H9 (cell line): ENCODE data around the gene ALDH5A1. TPM values are rescaled to one million over a fixed set of nuclear protein-coding genes. Genes with fewer than 3 reads are reported as not detected.

Experiments
- DNase-seq: peaks from one replicate; pipeline ENCODE4 v3.0.0-alpha.2; 2017
- H2AFZ ChIP-seq: one replicate; pipeline ENCODE4 v1.6.1; 2013; ENCODE audit warnings: mild to moderate bottlenecking, low read length, control low read depth, moderate library complexity
- H2AK5ac ChIP-seq: 2 replicates; pipeline ENCODE4 v1.6.1; 2013; ENCODE audit warnings: low read length, control low read depth, mixed read lengths; ENCODE audit not compliant: insufficient read length
- H2BK120ac ChIP-seq: one replicate; pipeline ENCODE4 v1.6.1; 2013; ENCODE audit warnings: low read depth, mild to moderate bottlenecking, low read length, control low read depth, inconsistent platforms; ENCODE audit not compliant: poor library complexity, severe bottlenecking
- H2BK12ac ChIP-seq: 2 replicates; pipeline ENCODE4 v1.6.1; 2013; ENCODE audit warnings: low read length, control low read depth, mixed read lengths, low read depth; ENCODE audit not compliant: insufficient read length
- H2BK15ac ChIP-seq: 2 replicates; pipeline ENCODE4 v1.6.1; 2013; ENCODE audit warnings: low read depth, low read length, control low read depth
- H2BK20ac ChIP-seq: one replicate; pipeline ENCODE4 v1.6.1; 2013; ENCODE audit warnings: low read depth, mild to moderate bottlenecking, low read length, control low read depth, inconsistent platforms; ENCODE audit not compliant: poor library complexity, severe bottlenecking
- H2BK5ac ChIP-seq: 2 replicates; pipeline ENCODE4 v1.6.1; 2013; ENCODE audit warnings: low read length, control low read depth, mixed read lengths; ENCODE audit not compliant: insufficient read length
- H3K14ac ChIP-seq: 2 replicates; pipeline ENCODE4 v1.6.1; 2013; ENCODE audit warnings: low read length, control low read depth; ENCODE audit not compliant: insufficient read depth
- H3K18ac ChIP-seq: 2 replicates; pipeline ENCODE4 v1.6.1; 2013; ENCODE audit warnings: low read depth, mild to moderate bottlenecking, mixed read lengths, low read length, control low read depth; ENCODE audit not compliant: insufficient read length
- H3K23ac ChIP-seq: 2 replicates; pipeline ENCODE4 v1.6.1; 2013; ENCODE audit warnings: low read length, control low read depth, mixed read lengths, low read depth; ENCODE audit not compliant: insufficient read length
- H3K23me2 ChIP-seq: 2 replicates; pipeline ENCODE4 v1.6.1; 2013; ENCODE audit warnings: low read depth, mild to moderate bottlenecking, mixed read lengths, low read length, control low read depth; ENCODE audit not compliant: insufficient read length, poor library complexity, severe bottlenecking
- H3K27ac ChIP-seq: 2 replicates; pipeline ENCODE4 v1.5.1; 2013; ENCODE audit warnings: low read length, control low read depth, mixed read lengths, low read depth; ENCODE audit not compliant: insufficient read length
- H3K27me3 ChIP-seq: 2 replicates; pipeline ENCODE4 v1.6.1; 2013; ENCODE audit warnings: low read length, control low read depth, inconsistent platforms; ENCODE audit not compliant: insufficient read depth
- H3K4ac ChIP-seq: 2 replicates; pipeline ENCODE4 v1.6.1; 2013; ENCODE audit warnings: low read depth, mild to moderate bottlenecking, control low read depth, inconsistent platforms, low read length, moderate library complexity
- H3K4me1 ChIP-seq: 2 replicates; pipeline ENCODE4 v1.6.1; 2013; ENCODE audit warnings: low read length, control low read depth, inconsistent platforms; ENCODE audit not compliant: insufficient read depth
- H3K4me2 ChIP-seq: 2 replicates; pipeline ENCODE4 v1.6.1; 2013; ENCODE audit warnings: low read length, control low read depth, mixed read lengths; ENCODE audit not compliant: insufficient read length, insufficient read depth
- H3K56ac ChIP-seq: 2 replicates; pipeline ENCODE4 v1.6.1; 2013; ENCODE audit warnings: low read depth, mild to moderate bottlenecking, mixed read lengths, low read length, control low read depth; ENCODE audit not compliant: insufficient read length
- H3K79me1 ChIP-seq: 2 replicates; pipeline ENCODE4 v1.6.1; 2013; ENCODE audit warnings: low read depth, mild to moderate bottlenecking, moderate library complexity, low read length, control low read depth, inconsistent platforms; ENCODE audit not compliant: insufficient read depth, poor library complexity, severe bottlenecking
- H3K79me2 ChIP-seq: 2 replicates; pipeline ENCODE4 v1.6.1; 2013; ENCODE audit warnings: low read length, control low read depth, inconsistent platforms; ENCODE audit not compliant: insufficient read depth
- H3K9ac ChIP-seq: 2 replicates; pipeline ENCODE4 v1.6.1; 2013; ENCODE audit warnings: low read length, control low read depth, mixed read lengths; ENCODE audit not compliant: insufficient read length; ENCODE audit errors: extremely low read depth
- H3K9me3 ChIP-seq: one replicate; pipeline ENCODE4 v1.6.1; 2013; ENCODE audit warnings: low read depth, low read length, inconsistent platforms; ENCODE audit not compliant: control insufficient read depth
- H3T11ph ChIP-seq: one replicate; pipeline ENCODE4 v1.6.1; 2013; ENCODE audit warnings: mild to moderate bottlenecking, low read length, control low read depth, inconsistent platforms
- H4K20me1 ChIP-seq: one replicate; pipeline ENCODE4 v1.6.1; 2013; ENCODE audit not compliant: control insufficient read depth, insufficient read length, insufficient read depth
- H4K5ac ChIP-seq: 2 replicates; pipeline ENCODE4 v1.6.1; 2013; ENCODE audit warnings: low read depth, mild to moderate bottlenecking, mixed read lengths, low read length, control low read depth; ENCODE audit not compliant: insufficient read length
- H4K8ac ChIP-seq: replicated peaks from 2 replicates; pipeline ENCODE4 v1.6.1; 2013; ENCODE audit warnings: low read length, control low read depth, mixed read lengths, low read depth; ENCODE audit not compliant: insufficient read length
- H4K91ac ChIP-seq: 2 replicates; pipeline ENCODE4 v1.6.1; 2013; ENCODE audit warnings: low read depth, mild to moderate bottlenecking, moderate library complexity, mixed read lengths, low read length, control low read depth; ENCODE audit not compliant: insufficient read length
- H3K27ac Mint-ChIP-seq, 3 experiments: 2 replicates in 2 of 3; 3 replicates in 1 of 3; pipeline ENCODE4 v1.8.0; 2020 to 2021; ENCODE audit warnings: mixed read lengths in 3 of 3, mild to moderate bottlenecking in 1 of 3, moderate library complexity in 1 of 3
- H3K27me3 Mint-ChIP-seq: 2 replicates; pipeline ENCODE4 v1.8.0; 2021; ENCODE audit warnings: low read depth, mild to moderate bottlenecking, moderate library complexity, mixed read lengths
- H3K36me3 Mint-ChIP-seq, 3 experiments: 2 replicates in 2 of 3; 3 replicates in 1 of 3; pipeline ENCODE4 v1.8.0; 2020 to 2021; ENCODE audit warnings: low read depth in 3 of 3, mixed read lengths in 3 of 3; ENCODE audit not compliant: insufficient read depth in 1 of 3
- H3K4me1 Mint-ChIP-seq, 2 experiments: 2 replicates each; pipeline ENCODE4 v1.8.0; 2020; ENCODE audit warnings: mixed read lengths in 2 of 2
- H3K4me3 Mint-ChIP-seq, 2 experiments: 2 replicates in 1 of 2; 3 replicates in 1 of 2; pipeline ENCODE4 v1.8.0; 2020 to 2021; ENCODE audit warnings: mild to moderate bottlenecking in 2 of 2, mixed read lengths in 2 of 2, moderate library complexity in 1 of 2
- H3K9me3 Mint-ChIP-seq, 2 experiments: 2 replicates in 1 of 2; 3 replicates in 1 of 2; pipeline ENCODE4 v1.8.0; 2020; ENCODE audit warnings: mild to moderate bottlenecking in 2 of 2, mixed read lengths in 2 of 2, moderate library complexity in 1 of 2
- CTCF ChIP-seq: fragments of 200-600 bp; sonication (generic); conservative IDR thresholded peaks from 3 replicates; pipeline ENCODE4 v1.8.0; 2021; ENCODE audit warnings: antibody characterized with exemption, mild to moderate bottlenecking
- WGBS: extraction: QIAGEN DNeasy Blood & Tissue Kit; methylation state at CpG from one replicate; pipeline ENCODE4 v1.1.7; 2013; ENCODE audit warnings: missing lambda C conversion rate, low lambda C conversion rate, mixed read lengths; ENCODE audit not compliant: insufficient read length; ENCODE audit errors: extremely low coverage; 5-methylcytosine and 5-hydroxymethylcytosine counted together
- total RNA-seq: library from RNA; stranded (reverse); gene quantifications from 2 replicates; pipeline ENCODE4 v1.2.1, GENCODE V29; 2021

The ALDH5A1 gene
- total RNA-seq, 1 experiment from 2014 or later = 5.4 TPM

GRCh38 chr6:24565196-24565595 is 70.4 kb downstream of the ALDH5A1 start:
- Histone ChIP-seq H3K9me3 (no peaks in the 10 kb centered on the region), H2BK20ac (no peak overlapping the region), H3K56ac (no peak overlapping the region), H3K79me2 (no peaks in the 10 kb centered on the region), H3K27me3 (no peaks in the 10 kb centered on the region), H3K4ac (no peak overlapping the region), H4K20me1 (no peaks in the 10 kb centered on the region), H3K27ac (no peak overlapping the region), H3K4me2 (no peak overlapping the region), H2BK12ac (no peak overlapping the region), H3K23ac (no peak overlapping the region), H2BK15ac (no peak overlapping the region), H2BK120ac (no peak overlapping the region), H3T11ph (no peak overlapping the region), H3K23me2 (no peaks in the 10 kb centered on the region), H3K14ac (no peak overlapping the region), H2BK5ac (no peak overlapping the region), H3K9ac (no peak overlapping the region), H3K18ac (no peak overlapping the region), H4K91ac (no peak overlapping the region), H2AK5ac (no peak overlapping the region), H3K79me1 (no peaks in the 10 kb centered on the region), H4K5ac (no peak overlapping the region), H2AFZ (no peak overlapping the region), H4K8ac (no peak overlapping the region), H3K4me1 (no peaks in the 10 kb centered on the region)
- Mint-ChIP-seq H3K27me3 (peaks cover 5% of the 10 kb centered on the region), H3K4me3 (no peak overlapping the region), H3K9me3 (no peaks in the 10 kb centered on the region), H3K27ac (no peak overlapping the region), H3K4me1 (peaks cover 0 to 3% of the 10 kb centered on the region in 2 experiments; a peak in 1 of 4 replicates), H3K36me3 (no peaks in the 10 kb centered on the region; a peak in 1 of 7 replicates)
- TF ChIP-seq CTCF = no peak
- no peak for DNase-seq
- WGBS = no CpG with 5 or more reads among the region's 9 CpGs
